ENCODE data around the gene GPLD1. TPM values are rescaled to one million over a fixed set of nuclear protein-coding genes. Genes with fewer than 3 reads are reported as not detected.

Gene GPLD1
- total and polyA plus RNA-seq, 2 donors from 2014 or later = 0.41 to 0.94 TPM

DNA sequence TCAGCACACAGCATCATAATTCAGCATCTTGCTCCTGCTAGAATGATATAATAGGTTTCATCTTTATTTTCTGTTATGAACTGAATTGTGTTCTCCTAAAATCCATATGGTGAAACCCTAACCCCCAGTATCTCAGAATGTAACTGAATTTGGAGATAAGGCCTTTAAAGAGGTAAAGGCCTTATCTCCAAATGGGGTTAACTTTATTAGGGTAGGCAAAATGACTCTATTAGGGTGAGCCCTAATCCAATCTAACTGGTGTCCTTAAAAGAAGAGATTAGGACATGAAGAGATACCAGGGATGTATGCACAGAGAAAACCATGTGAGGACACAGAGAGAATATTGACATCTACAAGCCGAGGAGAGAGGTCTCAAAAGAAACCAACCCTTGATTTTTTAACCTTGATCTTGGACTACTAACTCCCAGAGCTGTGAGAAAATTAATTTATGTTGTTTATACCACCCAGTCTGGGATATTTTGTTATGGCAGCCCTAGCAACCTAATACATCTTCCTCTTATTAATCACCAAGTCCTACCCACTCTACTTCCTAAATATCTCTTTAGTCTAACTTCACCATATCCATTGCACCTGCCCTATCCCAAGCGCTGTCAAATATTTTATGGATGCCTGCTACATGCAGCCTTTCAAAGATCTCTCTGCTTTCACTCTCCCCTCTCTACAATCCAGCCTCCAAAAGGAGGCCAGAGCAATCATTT lies 95.2 kb downstream of the GPLD1 start:
- TF ChIP-seq, protein P1, sequence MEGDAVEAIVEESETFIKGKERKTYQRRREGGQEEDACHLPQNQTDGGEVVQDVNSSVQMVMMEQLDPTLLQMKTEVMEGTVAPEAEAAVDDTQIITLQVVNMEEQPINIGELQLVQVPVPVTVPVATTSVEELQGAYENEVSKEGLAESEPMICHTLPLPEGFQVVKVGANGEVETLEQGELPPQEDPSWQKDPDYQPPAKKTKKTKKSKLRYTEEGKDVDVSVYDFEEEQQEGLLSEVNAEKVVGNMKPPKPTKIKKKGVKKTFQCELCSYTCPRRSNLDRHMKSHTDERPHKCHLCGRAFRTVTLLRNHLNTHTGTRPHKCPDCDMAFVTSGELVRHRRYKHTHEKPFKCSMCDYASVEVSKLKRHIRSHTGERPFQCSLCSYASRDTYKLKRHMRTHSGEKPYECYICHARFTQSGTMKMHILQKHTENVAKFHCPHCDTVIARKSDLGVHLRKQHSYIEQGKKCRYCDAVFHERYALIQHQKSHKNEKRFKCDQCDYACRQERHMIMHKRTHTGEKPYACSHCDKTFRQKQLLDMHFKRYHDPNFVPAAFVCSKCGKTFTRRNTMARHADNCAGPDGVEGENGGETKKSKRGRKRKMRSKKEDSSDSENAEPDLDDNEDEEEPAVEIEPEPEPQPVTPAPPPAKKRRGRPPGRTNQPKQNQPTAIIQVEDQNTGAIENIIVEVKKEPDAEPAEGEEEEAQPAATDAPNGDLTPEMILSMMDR (IDR thresholded peaks at IDR 0.05; ENCODE audit: borderline replicate concordance, extremely low read depth, insufficient read depth) = no peak
- intact Hi-C loops (cut with DNase I) = no loop called here

DNA sequence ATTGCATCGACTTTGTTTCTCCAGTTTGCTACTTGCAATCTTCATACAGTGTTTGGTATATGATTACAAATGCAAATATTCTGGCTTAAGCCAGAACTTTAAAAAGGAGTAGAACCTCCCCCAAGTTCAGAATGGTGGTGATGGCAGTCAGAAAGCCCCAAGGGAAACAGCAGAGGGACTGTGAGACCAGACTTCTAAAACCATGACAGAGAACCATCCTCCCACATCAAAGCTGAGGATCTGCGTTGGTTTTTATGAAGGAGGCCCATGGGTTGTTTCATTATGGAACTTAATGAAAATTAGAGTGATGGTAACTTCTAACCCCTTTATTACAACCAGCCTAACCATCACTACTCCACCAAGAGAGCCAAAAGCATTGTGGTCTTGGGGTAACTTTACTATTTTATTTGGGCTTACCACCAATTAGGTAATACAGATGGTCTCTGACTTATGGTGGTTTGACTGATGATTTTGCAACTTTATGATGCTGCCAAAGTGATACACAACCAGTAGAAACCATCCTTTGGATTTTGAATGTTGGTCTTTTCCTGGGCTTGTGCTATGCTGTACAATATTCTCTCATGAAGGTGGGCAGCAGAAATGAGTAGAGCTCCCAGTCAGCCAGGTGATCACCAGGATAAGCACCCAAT lies 97.5 kb downstream of the GPLD1 start:
- Histone ChIP-seq H3K9ac (ENCODE audit: low read length in 3 of 3) (no peak overlapping the region), H3K27ac (ENCODE audit: low read depth in 2 of 2, low read length in 2 of 2) (no peak overlapping the region), H3K4me1 (ENCODE audit: control insufficient read depth in 2 of 3, insufficient read depth in 2 of 3, low read depth in 1 of 3, low read length in 3 of 3) (no peaks in the 10 kb centered on the region), H3K27me3 (ENCODE audit: control insufficient read depth, insufficient read depth, low read length) (no peaks in the 10 kb centered on the region), H3K36me3 (ENCODE audit: control insufficient read depth in 2 of 3, insufficient read depth in 3 of 3, low read length in 3 of 3) (no peaks in the 10 kb centered on the region), H3K9me3 (ENCODE audit: control insufficient read depth in 2 of 3, insufficient read depth in 1 of 3, low read length in 3 of 3) (no peaks in the 10 kb centered on the region), H3K4me3 (ENCODE audit: low read length in 3 of 3) (no peak overlapping the region)
- TF ChIP-seq, protein P1 (IDR thresholded peaks at IDR 0.05; ENCODE audit: borderline replicate concordance, extremely low read depth, insufficient read depth) = no peak
- no peak for DNase-seq
- intact Hi-C loops (cut with DNase I) = no loop called here
- FAIRE-seq = no peak

More for the DNA sequence above, 95.2 kb downstream of the GPLD1 start:
- H3K4me1 ChIP-seq (ENCODE audit: control insufficient read depth in 2 of 3, insufficient read depth in 2 of 3, low read depth in 1 of 3, low read length in 3 of 3) = no peaks in the 10 kb centered on the region
- no peak overlapping the region for H3K27ac ChIP-seq (ENCODE audit: low read depth in 2 of 2, low read length in 2 of 2)
- no peak for DNase-seq
- no peak overlapping the region for H3K9ac ChIP-seq (ENCODE audit: low read length in 3 of 3)
- H3K27me3 ChIP-seq (ENCODE audit: control insufficient read depth, insufficient read depth, low read length) = no peaks in the 10 kb centered on the region
- no peak overlapping the region for H3K4me3 ChIP-seq (ENCODE audit: low read length in 3 of 3)
- no peaks in the 10 kb centered on the region for H3K9me3 ChIP-seq (ENCODE audit: control insufficient read depth in 2 of 3, insufficient read depth in 1 of 3, low read length in 3 of 3)
- no peaks in the 10 kb centered on the region for H3K36me3 ChIP-seq (ENCODE audit: control insufficient read depth in 2 of 3, insufficient read depth in 3 of 3, low read length in 3 of 3)
- FAIRE-seq = no peak

DNA sequence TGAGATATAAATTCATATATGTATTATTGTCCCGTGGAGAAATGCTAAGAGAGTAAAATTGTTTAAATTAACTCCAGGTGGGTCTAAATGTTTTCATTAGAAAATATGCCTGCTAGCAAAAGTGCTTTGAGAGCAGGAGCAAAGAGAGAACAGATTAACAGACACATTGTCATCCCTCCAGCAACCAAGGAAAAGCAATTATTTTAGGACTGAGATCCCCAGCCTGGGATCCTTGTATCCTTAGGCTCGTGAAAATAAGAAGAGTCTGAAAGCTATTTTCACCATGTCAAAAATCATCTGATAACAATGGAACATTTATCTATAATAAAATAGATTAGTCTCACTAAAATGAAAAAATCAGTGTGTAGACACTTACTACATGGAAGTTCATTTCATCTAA lies 98.2 kb downstream of the GPLD1 start:
- intact Hi-C loops (cut with DNase I) = no loop called here
- FAIRE-seq = no peak

More for the DNA sequence above, 98.2 kb downstream of the GPLD1 start:
- Histone ChIP-seq H3K36me3 (ENCODE audit: control insufficient read depth in 2 of 3, insufficient read depth in 3 of 3, low read length in 3 of 3) (no peaks in the 10 kb centered on the region), H3K9ac (ENCODE audit: low read length in 3 of 3) (no peak overlapping the region), H3K4me3 (ENCODE audit: low read length in 3 of 3) (no peak overlapping the region), H3K27me3 (ENCODE audit: control insufficient read depth, insufficient read depth, low read length) (no peaks in the 10 kb centered on the region), H3K27ac (ENCODE audit: low read depth in 2 of 2, low read length in 2 of 2) (no peak overlapping the region), H3K4me1 (ENCODE audit: control insufficient read depth in 2 of 3, insufficient read depth in 2 of 3, low read depth in 1 of 3, low read length in 3 of 3) (no peaks in the 10 kb centered on the region), H3K9me3 (ENCODE audit: control insufficient read depth in 2 of 3, insufficient read depth in 1 of 3, low read length in 3 of 3) (no peaks in the 10 kb centered on the region)
- no peak for DNase-seq
- TF ChIP-seq, protein P1 (IDR thresholded peaks at IDR 0.05; ENCODE audit: borderline replicate concordance, extremely low read depth, insufficient read depth) = no peak
